IMR-90 (cell line): ENCODE results near the gene VAV1.

ENCODE experiments used
- CEBPB ChIP-seq: IDR thresholded peaks from 2 replicates; pipeline ENCODE4 v1.6.1; 2012; ENCODE audit warnings: low read depth, low read length, improper control_type of control experiment
- CTCF ChIP-seq: conservative IDR thresholded peaks from 2 replicates; pipeline ENCODE4 v1.5.1; 2012; ENCODE audit warnings: mild to moderate bottlenecking, low read depth, low read length, improper control_type of control experiment
- MAZ ChIP-seq: IDR thresholded peaks from 2 replicates; pipeline ENCODE4 v1.6.1; 2012; ENCODE audit warnings: low read depth, mild to moderate bottlenecking, low read length, improper control_type of control experiment, moderate library complexity, borderline replicate concordance
- POLR2A ChIP-seq: IDR thresholded peaks from 2 replicates; pipeline ENCODE4 v1.6.1; 2012; ENCODE audit warnings: mild to moderate bottlenecking, low read depth, low read length
- RAD21 ChIP-seq: IDR thresholded peaks from 2 replicates; pipeline ENCODE4 v1.6.1; 2012; ENCODE audit warnings: low read length, improper control_type of control experiment
- USF2 ChIP-seq: fragments of 150-350 bp; IDR thresholded peaks from 2 replicates; pipeline ENCODE4 v1.6.1; 2017; ENCODE audit warnings: mild to moderate bottlenecking, antibody characterized with exemption, low read length, low read depth

- TF ChIP-seq CTCF (no peak), RAD21 (no peak), MAZ (no peak), USF2 (no peak), CEBPB (no peak), POLR2A (no peak)
These were observed 14.9 kb downstream of the VAV1 start for GRCh38 chr19:6787393-6787792.
